Osteocyte (in vitro differentiated cells): Measurements from ENCODE around the gene TLCD3A. TPM values are rescaled to one million over a fixed set of nuclear protein-coding genes. Genes with fewer than 3 reads are reported as not detected.
"Not testable (repeated sequence)": the region's sequence is repeated elsewhere in the genome, so short reads cannot be mapped to it uniquely, and the experiment has no call there.

Source experiments
- DNase-seq: peaks from one replicate; pipeline ENCODE4 v3.0.0; 2021; ENCODE audit warnings: mixed read lengths; ENCODE audit not compliant: unreplicated experiment; ENCODE audit errors: extremely low spot score
- H3K27ac Mint-ChIP-seq: one replicate; pipeline ENCODE4 v1.8.0; 2021; ENCODE audit warnings: mild to moderate bottlenecking, mixed read lengths; ENCODE audit not compliant: unreplicated experiment
- H3K27me3 Mint-ChIP-seq: one replicate; pipeline ENCODE4 v1.8.0; 2021; ENCODE audit warnings: mixed read lengths; ENCODE audit not compliant: unreplicated experiment
- H3K36me3 Mint-ChIP-seq: one replicate; pipeline ENCODE4 v1.8.0; 2021; ENCODE audit warnings: mixed read lengths; ENCODE audit not compliant: unreplicated experiment
- H3K4me1 Mint-ChIP-seq: one replicate; pipeline ENCODE4 v1.8.0; 2021; ENCODE audit warnings: mixed read lengths; ENCODE audit not compliant: unreplicated experiment
- H3K4me3 Mint-ChIP-seq: one replicate; pipeline ENCODE4 v1.8.0; 2021; ENCODE audit warnings: mild to moderate bottlenecking, moderate library complexity, mixed read lengths; ENCODE audit not compliant: unreplicated experiment
- H3K9me3 Mint-ChIP-seq: one replicate; pipeline ENCODE4 v1.8.0; 2021; ENCODE audit warnings: mixed read lengths; ENCODE audit not compliant: unreplicated experiment
- total RNA-seq: library from RNA; stranded (reverse); gene quantifications from 2 replicates; pipeline ENCODE4 v1.2.1, GENCODE V29; 2021
- TF ChIP-seq, protein P1 (sequence below): fragments of 200-600 bp; sonication (generic); IDR thresholded peaks from 2 replicates; pipeline ENCODE4 v1.5.0; 2021; ENCODE audit warnings: antibody characterized with exemption, mild to moderate bottlenecking, moderate library complexity

The TLCD3A gene
- total RNA-seq, 1 donor from 2014 or later: 23.7 TPM

DNA sequence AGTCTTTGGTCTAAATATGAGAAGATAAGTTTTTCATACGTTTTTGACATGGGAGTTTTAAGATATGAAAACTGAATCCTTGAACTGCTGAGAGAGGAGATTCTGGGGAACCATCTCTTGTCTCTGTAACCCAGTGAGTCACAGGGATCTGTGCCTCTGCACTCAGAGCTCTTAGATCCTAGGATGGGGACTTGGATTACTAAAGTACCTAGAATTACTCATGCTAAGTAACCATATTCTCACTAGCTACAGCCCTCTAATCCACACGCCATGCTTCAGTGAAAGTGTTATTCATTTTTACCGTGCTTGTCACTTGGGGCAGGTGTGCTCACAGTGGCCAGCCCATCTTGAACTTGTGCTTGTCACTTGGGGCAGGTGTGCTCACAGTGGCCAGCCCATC is 51.7 kb downstream of the TLCD3A start:
- TF ChIP-seq, protein P1, sequence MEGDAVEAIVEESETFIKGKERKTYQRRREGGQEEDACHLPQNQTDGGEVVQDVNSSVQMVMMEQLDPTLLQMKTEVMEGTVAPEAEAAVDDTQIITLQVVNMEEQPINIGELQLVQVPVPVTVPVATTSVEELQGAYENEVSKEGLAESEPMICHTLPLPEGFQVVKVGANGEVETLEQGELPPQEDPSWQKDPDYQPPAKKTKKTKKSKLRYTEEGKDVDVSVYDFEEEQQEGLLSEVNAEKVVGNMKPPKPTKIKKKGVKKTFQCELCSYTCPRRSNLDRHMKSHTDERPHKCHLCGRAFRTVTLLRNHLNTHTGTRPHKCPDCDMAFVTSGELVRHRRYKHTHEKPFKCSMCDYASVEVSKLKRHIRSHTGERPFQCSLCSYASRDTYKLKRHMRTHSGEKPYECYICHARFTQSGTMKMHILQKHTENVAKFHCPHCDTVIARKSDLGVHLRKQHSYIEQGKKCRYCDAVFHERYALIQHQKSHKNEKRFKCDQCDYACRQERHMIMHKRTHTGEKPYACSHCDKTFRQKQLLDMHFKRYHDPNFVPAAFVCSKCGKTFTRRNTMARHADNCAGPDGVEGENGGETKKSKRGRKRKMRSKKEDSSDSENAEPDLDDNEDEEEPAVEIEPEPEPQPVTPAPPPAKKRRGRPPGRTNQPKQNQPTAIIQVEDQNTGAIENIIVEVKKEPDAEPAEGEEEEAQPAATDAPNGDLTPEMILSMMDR: no peak
- peaks cover 27% of the 10 kb centered on the region for H3K4me1 Mint-ChIP-seq
- no peaks in the 10 kb centered on the region for H3K9me3 Mint-ChIP-seq
- no peak for DNase-seq
- peaks cover 2% of the 10 kb centered on the region for H3K36me3 Mint-ChIP-seq
- peak overlapping the region; percentile 95 for H3K4me3 Mint-ChIP-seq
- no peak overlapping the region for H3K27ac Mint-ChIP-seq
- no peaks in the 10 kb centered on the region for H3K27me3 Mint-ChIP-seq

DNA sequence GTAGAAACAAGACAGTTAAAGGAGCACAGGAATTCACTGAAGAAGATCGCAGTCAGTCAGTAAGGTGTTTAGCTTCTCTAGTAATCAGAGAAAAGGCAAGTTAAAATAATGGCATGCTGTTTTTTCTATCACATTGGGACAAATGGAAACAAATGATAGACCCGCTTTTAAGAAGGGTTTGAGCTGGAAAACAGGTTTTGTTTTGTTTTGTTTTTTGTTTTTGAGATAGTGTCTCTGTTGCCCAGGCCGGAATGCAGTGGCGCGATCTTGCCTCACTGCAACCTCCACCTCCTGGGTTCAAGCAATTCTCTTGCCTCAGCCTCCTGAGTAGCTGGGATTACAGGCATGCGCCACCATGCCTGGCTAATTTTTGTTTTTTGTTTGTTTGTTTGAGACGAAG is 53.5 kb downstream of the TLCD3A start:
- H3K4me1 Mint-ChIP-seq: peaks cover 24% of the 10 kb centered on the region
- not testable (repeated sequence) for DNase-seq, H3K9me3 Mint-ChIP-seq, H3K27ac Mint-ChIP-seq, H3K4me3 Mint-ChIP-seq, H3K36me3 Mint-ChIP-seq, H3K27me3 Mint-ChIP-seq

DNA sequence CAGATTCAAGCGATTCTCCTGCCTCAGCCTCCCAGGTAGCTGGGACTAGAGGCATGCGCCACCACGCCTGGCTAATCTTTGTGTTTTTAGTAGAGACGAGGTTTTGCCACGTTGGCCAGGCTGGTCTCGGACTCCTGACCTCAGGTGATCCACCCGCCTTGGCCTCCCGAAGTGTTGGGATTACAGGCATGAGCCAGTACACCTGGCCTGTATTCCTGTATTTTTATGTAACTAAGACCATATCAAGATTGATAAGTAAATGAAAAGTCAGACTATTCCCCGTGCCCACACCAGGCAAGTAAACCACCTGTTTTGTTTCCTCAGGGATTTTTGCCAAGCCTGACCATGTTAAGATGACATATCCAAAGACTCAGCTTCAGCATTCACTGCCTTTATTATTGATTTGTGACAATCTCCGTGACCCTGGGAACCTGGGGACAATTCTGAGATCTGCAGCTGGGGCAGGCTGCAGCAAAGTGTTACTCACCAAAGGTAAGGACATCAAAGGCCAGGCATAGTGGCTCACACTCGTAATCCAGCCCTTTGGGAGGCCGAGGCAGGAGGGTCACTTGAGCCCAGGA is 55.3 kb downstream of the TLCD3A start:
- Mint-ChIP-seq H3K4me1 (peaks cover 14% of the 10 kb centered on the region), H3K27ac (no peak overlapping the region), H3K4me3 (no peak overlapping the region), H3K36me3 (peaks cover 4% of the 10 kb centered on the region), H3K27me3 (no peaks in the 10 kb centered on the region), H3K9me3 (no peaks in the 10 kb centered on the region)
- no peak for DNase-seq
- TF ChIP-seq, protein P1: no peak

DNA sequence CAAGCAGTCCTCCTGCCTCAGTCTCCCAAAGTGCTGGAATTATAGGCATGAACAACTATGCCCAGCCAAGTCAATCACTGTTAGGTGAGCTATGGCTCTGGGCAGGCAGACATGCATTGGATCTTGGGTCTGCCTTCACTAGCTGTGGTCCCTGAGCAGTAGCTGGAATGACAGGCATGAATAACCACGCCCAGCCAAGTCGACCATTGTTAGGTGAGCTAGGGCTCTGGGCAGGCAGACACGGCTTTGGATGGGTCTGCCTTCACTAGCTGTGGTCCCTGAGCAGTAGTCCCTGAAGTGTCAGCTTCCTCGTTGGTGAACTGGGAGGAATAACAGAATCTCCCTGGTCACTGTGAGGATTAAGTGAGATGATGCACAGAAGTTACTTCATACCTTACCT is 56.2 kb downstream of the TLCD3A start:
- TF ChIP-seq, protein P1: no peak
- no peaks in the 10 kb centered on the region for H3K27me3 Mint-ChIP-seq
- peaks cover 4% of the 10 kb centered on the region for H3K36me3 Mint-ChIP-seq
- no peaks in the 10 kb centered on the region for H3K9me3 Mint-ChIP-seq
- peaks cover 6% of the 10 kb centered on the region for H3K4me1 Mint-ChIP-seq
- H3K27ac Mint-ChIP-seq: no peak overlapping the region
- no peak overlapping the region for H3K4me3 Mint-ChIP-seq
- DNase-seq: no peak

DNA sequence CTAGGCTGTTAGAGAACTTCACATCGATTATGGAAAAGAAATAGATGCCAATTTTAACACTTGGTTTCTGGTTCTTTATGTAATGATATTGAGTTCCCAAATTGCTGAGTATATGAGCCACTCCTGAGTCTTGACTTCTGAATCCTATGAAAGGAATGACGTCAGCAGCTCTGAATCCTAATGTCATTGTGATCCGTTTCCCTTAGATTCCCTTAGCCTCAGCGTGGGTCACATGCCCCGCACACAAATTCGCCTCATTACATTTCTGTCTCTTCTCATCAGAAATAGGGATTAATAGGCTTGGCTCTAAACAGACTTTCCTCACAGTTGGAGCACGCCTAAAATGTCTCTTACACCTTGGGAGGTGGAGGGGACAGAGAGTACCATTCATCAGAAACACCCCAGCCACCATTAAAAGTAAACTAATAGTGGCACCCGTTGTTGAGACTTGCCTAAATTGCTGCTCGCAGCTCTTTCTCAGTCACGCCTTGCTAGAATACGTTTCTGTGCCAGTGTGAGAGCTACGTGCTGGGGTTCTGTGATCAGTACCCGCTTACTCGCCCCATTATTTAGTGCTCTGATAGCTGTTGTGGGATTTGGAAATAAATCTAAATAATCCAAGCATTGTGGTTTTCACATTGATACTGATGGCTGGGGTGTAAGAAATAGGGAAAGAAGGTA is 56.9 kb downstream of the TLCD3A start:
- TF ChIP-seq, protein P1: no peak
- Mint-ChIP-seq H3K4me3 (no peak overlapping the region), H3K27ac (peak overlapping the region; percentile 4), H3K27me3 (no peaks in the 10 kb centered on the region), H3K4me1 (peaks cover 2% of the 10 kb centered on the region), H3K9me3 (no peaks in the 10 kb centered on the region), H3K36me3 (peaks cover 4% of the 10 kb centered on the region)
- DNase-seq: no peak

DNA sequence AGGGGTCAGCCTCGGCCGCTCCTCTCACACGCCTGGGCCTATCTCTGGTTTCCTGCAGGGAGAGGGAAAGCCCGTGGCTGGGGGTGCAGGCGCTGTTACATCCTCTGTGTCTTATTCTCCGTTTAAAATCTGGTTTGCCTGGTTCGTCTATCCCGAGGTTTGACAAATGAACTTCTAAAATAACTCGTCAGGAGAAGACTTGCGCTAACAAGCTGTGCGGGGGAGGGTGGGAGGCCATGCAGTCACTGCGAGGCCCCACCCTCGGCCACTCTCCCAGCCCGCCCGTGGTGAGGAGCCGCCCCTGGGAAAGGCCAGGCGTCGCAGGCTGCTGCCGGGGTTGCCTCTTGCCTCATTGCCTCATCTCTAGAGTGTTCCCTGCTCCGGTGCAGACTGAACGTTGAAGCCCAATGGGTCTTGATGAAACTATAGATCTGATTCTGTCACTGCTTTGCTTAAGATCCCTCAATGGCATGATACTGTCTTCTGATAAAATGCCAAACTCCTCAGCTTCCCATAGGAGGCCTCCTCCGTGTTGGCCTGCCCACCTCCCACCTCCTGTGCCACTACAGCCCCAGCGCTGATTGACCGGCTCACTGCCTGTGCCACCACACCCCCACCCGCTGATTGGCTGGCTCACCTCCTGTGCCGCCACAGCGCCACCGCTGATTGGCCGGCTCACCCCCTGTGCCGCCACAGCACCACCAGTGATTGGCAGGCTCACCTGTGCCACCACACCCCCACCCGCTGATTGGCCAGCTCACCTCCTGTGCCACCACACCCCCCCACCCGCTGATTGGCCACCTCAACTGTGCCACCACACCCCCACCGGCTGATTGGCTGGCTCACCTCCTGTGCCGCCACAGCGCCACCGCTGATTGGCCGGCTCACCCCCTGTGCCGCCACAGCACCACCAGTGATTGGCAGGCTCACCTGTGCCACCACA is 57.8 kb downstream of the TLCD3A start:
- H3K27ac Mint-ChIP-seq, H3K36me3 Mint-ChIP-seq, H3K27me3 Mint-ChIP-seq, DNase-seq, H3K4me3 Mint-ChIP-seq, H3K9me3 Mint-ChIP-seq: not testable (repeated sequence)
- peaks cover 10% of the 10 kb centered on the region for H3K4me1 Mint-ChIP-seq

DNA sequence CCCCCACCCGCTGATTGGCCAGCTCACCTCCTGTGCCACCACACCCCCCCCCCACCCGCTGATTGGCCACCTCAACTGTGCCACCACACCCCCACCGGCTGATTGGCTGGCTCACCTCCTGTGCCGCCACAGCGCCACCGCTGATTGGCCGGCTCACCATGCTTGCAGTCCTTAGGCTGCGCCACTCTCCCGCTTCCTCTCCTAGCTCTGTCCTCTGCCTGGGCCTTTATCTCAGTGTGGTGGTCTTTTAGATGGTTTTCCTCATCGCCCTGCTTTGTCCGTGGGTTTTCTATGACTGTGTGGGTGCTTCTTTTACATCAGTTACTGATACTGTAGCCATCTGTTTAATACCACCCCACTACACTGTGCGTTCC is 58.5 kb downstream of the TLCD3A start:
- H3K4me1 Mint-ChIP-seq: peaks cover 17% of the 10 kb centered on the region
- H3K9me3 Mint-ChIP-seq, DNase-seq, H3K36me3 Mint-ChIP-seq, H3K27ac Mint-ChIP-seq, H3K27me3 Mint-ChIP-seq, H3K4me3 Mint-ChIP-seq: not testable (repeated sequence)
